Mucosa of descending colon (tissue), 3 donors: Measurements from ENCODE around the gene SRGAP3. TPM values are rescaled to one million over a fixed set of nuclear protein-coding genes. Genes with fewer than 3 reads are reported as not detected.

Experiments
- ATAC-seq: fragments of 200-7000 bp; cut with Tn5 transposase; one replicate; pipeline ENCODE4 v1.9.1; 2020; ENCODE audit warnings: mild to moderate bottlenecking, moderate library complexity
- DNase-seq, 3 donors: peaks; one replicate each; pipeline ENCODE4 v3.0.0-alpha.2; 2020
- H3K36me3 ChIP-seq: fragments of 200-600 bp; one replicate; pipeline ENCODE4 v1.8.0; 2021; ENCODE audit warnings: low read depth, mild to moderate bottlenecking
- H3K4me1 ChIP-seq: fragments of 200-600 bp; one replicate; pipeline ENCODE4 v1.8.0; 2021; ENCODE audit warnings: low read depth, mild to moderate bottlenecking
- H3K4me3 ChIP-seq: fragments of 200-600 bp; one replicate; pipeline ENCODE4 v1.8.0; 2021; ENCODE audit warnings: mild to moderate bottlenecking
- H3K9me3 ChIP-seq: fragments of 200-600 bp; one replicate; pipeline ENCODE4 v1.8.0; 2021; ENCODE audit warnings: mild to moderate bottlenecking
- intact Hi-C, 2 donors: fragments of 100-400 bp; cut with DNase I in 1 of 2; cut with micrococcal nuclease in 1 of 2; formaldehyde crosslinking; loops; one replicate each; pipeline versions ENCODE4 v1.11.0 to v1.11.1; 2022; cut with DNase I, micrococcal nuclease
- total RNA-seq, 3 donors: library from RNA; stranded (reverse); fragmentation: NEBNext Ultra II Directional in 2 of 3; extraction: Animal tissue kit (Norgen Biotek cat#: 25700) in 2 of 3; gene quantifications; one replicate each; pipeline versions ENCODE4 v1.2.1 to v1.2.4, GENCODE V29; 2021 to 2023
- TF ChIP-seq, protein P1 (sequence below): fragments of 200-600 bp; IDR thresholded peaks from one replicate; pipeline ENCODE4 v1.8.0; 2022; ENCODE audit warnings: antibody characterized with exemption, mild to moderate bottlenecking
- donor health status: DM: no; HTN: no; CAD: no; lungs with moderate emphysema.
- donor health status: DM: no; HTN: no; CAD: no.
- donor health status: DM: no; HTN: yes; CAD: no.

SRGAP3 gene
- total RNA-seq, 3 donors from 2014 or later = 6.4 to 9.0 (median 8.6) TPM

GRCh38 chr3:9260305-9260704, 10.9 kb upstream of the SRGAP3 start:
- intact Hi-C loops = no loop called here
- DNase-seq = no peak
- Histone ChIP-seq H3K9me3 (peaks cover 7% of the 10 kb centered on the region), H3K36me3 (no peaks in the 10 kb centered on the region), H3K4me3 (no peak overlapping the region), H3K4me1 (no peaks in the 10 kb centered on the region)
- TF ChIP-seq, protein P1, sequence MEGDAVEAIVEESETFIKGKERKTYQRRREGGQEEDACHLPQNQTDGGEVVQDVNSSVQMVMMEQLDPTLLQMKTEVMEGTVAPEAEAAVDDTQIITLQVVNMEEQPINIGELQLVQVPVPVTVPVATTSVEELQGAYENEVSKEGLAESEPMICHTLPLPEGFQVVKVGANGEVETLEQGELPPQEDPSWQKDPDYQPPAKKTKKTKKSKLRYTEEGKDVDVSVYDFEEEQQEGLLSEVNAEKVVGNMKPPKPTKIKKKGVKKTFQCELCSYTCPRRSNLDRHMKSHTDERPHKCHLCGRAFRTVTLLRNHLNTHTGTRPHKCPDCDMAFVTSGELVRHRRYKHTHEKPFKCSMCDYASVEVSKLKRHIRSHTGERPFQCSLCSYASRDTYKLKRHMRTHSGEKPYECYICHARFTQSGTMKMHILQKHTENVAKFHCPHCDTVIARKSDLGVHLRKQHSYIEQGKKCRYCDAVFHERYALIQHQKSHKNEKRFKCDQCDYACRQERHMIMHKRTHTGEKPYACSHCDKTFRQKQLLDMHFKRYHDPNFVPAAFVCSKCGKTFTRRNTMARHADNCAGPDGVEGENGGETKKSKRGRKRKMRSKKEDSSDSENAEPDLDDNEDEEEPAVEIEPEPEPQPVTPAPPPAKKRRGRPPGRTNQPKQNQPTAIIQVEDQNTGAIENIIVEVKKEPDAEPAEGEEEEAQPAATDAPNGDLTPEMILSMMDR = no peak
- no peak for ATAC-seq

DNA sequence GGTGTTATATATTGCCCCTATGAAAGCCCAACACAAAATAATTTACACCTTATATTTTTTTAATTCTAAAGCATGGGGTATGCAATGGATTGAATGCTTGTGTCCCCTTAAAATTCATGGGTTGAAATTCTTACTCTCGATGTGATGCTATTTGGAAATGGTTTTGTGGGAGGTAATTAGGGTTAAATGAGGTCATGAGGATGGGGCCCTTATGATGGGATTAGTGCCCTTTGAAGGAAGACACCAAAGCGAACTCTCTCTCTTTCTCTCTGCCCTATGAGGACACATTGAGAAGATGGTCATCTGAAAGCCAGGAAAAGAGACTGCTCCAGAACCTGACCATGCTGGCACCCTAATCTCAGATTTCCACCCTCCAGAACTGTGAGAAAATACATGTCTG, 7.6 kb upstream of the SRGAP3 start:
- TF ChIP-seq, protein P1 = no peak
- H3K36me3 ChIP-seq = no peaks in the 10 kb centered on the region
- intact Hi-C loops = no loop called here
- no peaks in the 10 kb centered on the region for H3K4me1 ChIP-seq
- H3K4me3 ChIP-seq = no peak overlapping the region
- peaks cover 7% of the 10 kb centered on the region for H3K9me3 ChIP-seq
- DNase-seq (no peak), ATAC-seq (no peak)

DNA sequence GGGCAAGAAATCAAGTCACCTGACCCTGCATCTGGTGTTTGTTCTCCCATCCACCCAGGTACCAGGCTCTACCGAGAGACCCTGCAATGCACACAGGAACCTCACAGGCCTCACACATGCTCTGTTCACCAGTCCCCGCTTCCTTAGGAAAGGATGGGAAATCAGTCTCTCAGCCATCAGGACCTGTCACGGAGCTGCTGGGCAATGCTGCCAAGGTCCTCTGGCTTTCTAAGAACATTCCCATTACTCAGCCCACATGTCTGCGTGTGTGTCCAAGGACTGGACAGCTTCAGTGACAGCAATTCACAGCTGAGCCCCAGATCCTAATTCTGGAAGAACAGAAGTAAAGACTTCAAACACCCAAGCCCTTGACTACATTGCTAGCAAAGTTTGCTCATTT, 6.5 kb upstream of the SRGAP3 start:
- intact Hi-C loops = no loop called here
- H3K9me3 ChIP-seq = peaks cover 7% of the 10 kb centered on the region
- H3K4me1 ChIP-seq = no peaks in the 10 kb centered on the region
- H3K4me3 ChIP-seq = no peak overlapping the region
- no peaks in the 10 kb centered on the region for H3K36me3 ChIP-seq
- TF ChIP-seq, protein P1 = no peak
- ATAC-seq (no peak), DNase-seq (no peak)

GRCh38 chr3:9254764-9255163, 5.3 kb upstream of the SRGAP3 start:
- Histone ChIP-seq H3K4me3 (no peak overlapping the region), H3K4me1 (no peaks in the 10 kb centered on the region), H3K9me3 (peaks cover 7% of the 10 kb centered on the region), H3K36me3 (no peaks in the 10 kb centered on the region)
- TF ChIP-seq, protein P1 = no peak
- no peak for DNase-seq
- intact Hi-C loops = no loop called here
- ATAC-seq = no peak

DNA sequence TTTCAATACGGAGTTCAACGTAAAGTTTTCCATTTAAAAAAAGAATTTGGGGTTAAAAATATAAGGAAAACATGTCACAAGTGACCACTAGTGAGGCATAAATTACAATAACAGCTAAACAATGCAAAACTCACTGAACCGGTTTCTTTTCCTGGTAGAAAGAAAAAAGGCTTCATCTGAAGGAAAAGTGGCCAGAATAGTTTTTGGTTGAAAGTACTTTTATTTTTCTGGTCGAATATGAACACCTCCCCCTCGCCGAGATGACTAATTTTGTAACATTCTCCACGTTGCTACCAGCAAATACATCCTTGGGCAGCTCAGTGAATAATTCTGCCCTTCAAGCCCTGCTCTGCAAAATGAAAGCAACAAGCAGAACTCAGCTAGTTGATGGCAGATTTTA, 3.9 kb upstream of the SRGAP3 start:
- H3K36me3 ChIP-seq = no peaks in the 10 kb centered on the region
- TF ChIP-seq, protein P1 = no peak
- H3K4me1 ChIP-seq = no peaks in the 10 kb centered on the region
- intact Hi-C loops = no loop called here
- DNase-seq (no peak), ATAC-seq (no peak)
- peaks cover 7% of the 10 kb centered on the region for H3K9me3 ChIP-seq
- H3K4me3 ChIP-seq = no peak overlapping the region
